Gastrocnemius medialis (tissue), 4 donors: Measurements from ENCODE around the gene NHERF2. TPM values are rescaled to one million over a fixed set of nuclear protein-coding genes. Genes with fewer than 3 reads are reported as not detected.

Source experiments
- ATAC-seq, 2 donors: fragments of 150-250 bp; one replicate each; pipeline ENCODE4 v1.9.1; 2016
- DNase-seq, 2 donors: peaks; one replicate each; pipeline ENCODE4 v3.0.0-alpha.2; 2019
- H3K27ac ChIP-seq, 4 donors: fragments of 200-600 bp; sonication (generic); 1 replicate in 1 of 4; 2 replicates in 3 of 4; pipeline ENCODE4 v1.5.1; 2016 to 2018; ENCODE audit warnings: mild to moderate bottlenecking in 2 of 4, moderate library complexity in 1 of 4
- H3K27me3 ChIP-seq, 3 donors: fragments of 200-600 bp; sonication (generic) in 2 of 3; 1 replicate in 1 of 3; 2 replicates in 2 of 3; pipeline versions ENCODE4 v1.5.1 to v1.6.0; 2016 to 2019; ENCODE audit warnings: mild to moderate bottlenecking in 1 of 3, moderate library complexity in 1 of 3
- H3K36me3 ChIP-seq, 2 donors: fragments of 200-600 bp; sonication (generic) in 1 of 2; one replicate each; pipeline ENCODE4 v1.5.1; 2017 to 2018
- H3K4me1 ChIP-seq, 2 donors: fragments of 200-600 bp; sonication (generic) in 1 of 2; one replicate each; pipeline ENCODE4 v1.5.1; 2016 to 2017; ENCODE audit warnings: mild to moderate bottlenecking in 2 of 2
- H3K4me3 ChIP-seq, 4 donors: fragments of 200-600 bp; sonication (generic) in 3 of 4; 1 replicate in 1 of 4; 2 replicates in 3 of 4; pipeline ENCODE4 v1.5.1; 2016 to 2019; ENCODE audit warnings: mild to moderate bottlenecking in 2 of 4
- H3K9me3 ChIP-seq, 3 donors: fragments of 200-600 bp; sonication (generic) in 2 of 3; 1 replicate in 1 of 3; 2 replicates in 2 of 3; pipeline ENCODE4 v1.5.1; 2016 to 2019
- CTCF ChIP-seq, 5 experiments: fragments of 450-650 bp in 3 of 5; fragments of 200-600 bp in 2 of 5; sonication (generic) in 2 of 5; IDR thresholded peaks in 4 of 5; conservative IDR thresholded peaks in 1 of 5; 1 replicate in 4 of 5; 2 replicates in 1 of 5; pipeline ENCODE4 v1.5.1; 2016 to 2019; ENCODE audit warnings: antibody characterized with exemption in 5 of 5, mild to moderate bottlenecking in 3 of 5, moderate library complexity in 3 of 5
- POLR2A ChIP-seq, 2 donors: fragments of 450-650 bp; IDR thresholded peaks; one replicate each; pipeline ENCODE4 v1.6.1; 2017; ENCODE audit warnings: antibody characterized with exemption in 2 of 2, mild to moderate bottlenecking in 2 of 2, moderate library complexity in 2 of 2
- in situ Hi-C, 4 donors: fragments of 200-750 bp; cut with MboI; loops; one replicate each; pipeline versions ENCODE4 v1.15.0 to v1.8.0; 2017; ENCODE audit warnings: low sequenced_read_pairs in 4 of 4
- intact Hi-C: fragments of 100-400 bp; cut with DNase I; formaldehyde crosslinking; loops from one replicate; pipeline ENCODE4 v1.15.1; 2023; ENCODE audit warnings: low total_unique reads
- total RNA-seq, 4 donors: library from RNA; depleted of rRNA; stranded (reverse); fragments of >200 nt; gene quantifications; one replicate each; pipeline versions ENCODE4 v1.1.0 to v1.2.3, GENCODE V29; 2016

The NHERF2 gene
- total RNA-seq, 4 donors from 2014 or later, result 51.6 to 86.9 (median 74.4) TPM

- ATAC-seq (no peak), DNase-seq (no peak)
- intact Hi-C loops, result no loop called here
- Histone ChIP-seq H3K4me1 (peaks cover 36 to 53% of the 10 kb centered on the region in 2 donors), H3K4me3 (peak overlapping the region in 1 of 4 donors; percentile 4), H3K9me3 (no peaks in the 10 kb centered on the region), H3K27ac (peak overlapping the region in 3 of 4 donors; percentile 39 to 42 (median 39)), H3K36me3 (no peaks in the 10 kb centered on the region), H3K27me3 (no peaks in the 10 kb centered on the region)
- in situ Hi-C loops, result no loop called here
- TF ChIP-seq CTCF (IDR thresholded peaks at IDR 0.05 in 4 of 5, conservative IDR thresholded peaks at IDR 0.05 in 1 of 5) (no peak), POLR2A (IDR thresholded peaks at IDR 0.05) (no peak)
These were observed 17.8 kb downstream of the NHERF2 start for GRCh38 chr16:2044541-2044940.

GRCh38 chr16:2045965-2046892, 19.5 kb downstream of the NHERF2 start:
- no peak for DNase-seq
- H3K4me1 ChIP-seq, result peaks cover 20 to 37% of the 10 kb centered on the region in 2 donors
- intact Hi-C loops (loop anchor here (5.0 kb wide), 1 partner anchor 976 kb away; the partner anchor contains the start of genes HCFC1R1, THOC6 and TNFRSF12A), in situ Hi-C loops (no loop called here)
- no peaks in the 10 kb centered on the region for H3K9me3 ChIP-seq
- peak overlapping the region in 3 of 4 donors; percentile 1 to 88 (median 81) for H3K27ac ChIP-seq
- ATAC-seq, result no peak
- H3K4me3 ChIP-seq, result peak overlapping the region in 1 of 4 donors; percentile 87
- peaks cover 0 to 12% of the 10 kb centered on the region in 2 donors for H3K36me3 ChIP-seq
- H3K27me3 ChIP-seq, result no peaks in the 10 kb centered on the region
- TF ChIP-seq CTCF (IDR thresholded peaks at IDR 0.05 in 4 of 5, conservative IDR thresholded peaks at IDR 0.05 in 1 of 5), result no peak
- TF ChIP-seq POLR2A (IDR thresholded peaks at IDR 0.05), result no peak

DNA sequence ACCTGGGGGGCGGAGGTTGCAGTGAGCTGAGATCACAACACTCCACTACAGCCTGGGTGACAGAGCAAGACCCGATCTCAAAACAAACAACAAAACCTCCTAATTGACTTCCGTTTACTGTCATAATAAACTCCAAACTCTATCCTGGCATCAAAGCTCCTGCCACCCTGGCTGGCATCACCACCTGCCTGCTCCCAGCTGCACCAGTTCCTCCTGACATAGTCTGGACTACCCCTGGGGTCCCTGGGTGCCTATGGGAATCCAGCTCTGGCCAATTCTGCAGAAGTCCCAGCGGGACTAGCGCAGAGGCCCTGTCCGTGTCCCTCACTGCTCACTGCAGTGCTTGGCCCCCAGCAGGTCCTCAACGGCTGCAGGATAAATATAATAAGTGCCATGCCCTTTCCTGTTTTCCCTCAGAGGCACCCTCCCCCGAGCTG, 20.2 kb downstream of the NHERF2 start:
- H3K27ac ChIP-seq, result peak overlapping the region; percentile 70 to 88 (median 78)
- TF ChIP-seq CTCF (IDR thresholded peaks at IDR 0.05 in 4 of 5, conservative IDR thresholded peaks at IDR 0.05 in 1 of 5) (no peak), POLR2A (IDR thresholded peaks at IDR 0.05) (no peak)
- no peaks in the 10 kb centered on the region for H3K27me3 ChIP-seq
- in situ Hi-C loops (no loop called here), intact Hi-C loops (loop anchor here (1.0 to 5.0 kb wide), 2 partner anchors 24 to 975 kb away; partner anchors contain the start of genes HCFC1R1, THOC6 and TNFRSF12A)
- DNase-seq (no peak), ATAC-seq (no peak)
- peak overlapping the region; percentile 71 to 91 (median 86) for H3K4me3 ChIP-seq
- H3K36me3 ChIP-seq, result peaks cover 0 to 18% of the 10 kb centered on the region in 2 donors
- H3K4me1 ChIP-seq, result peaks cover 19 to 30% of the 10 kb centered on the region in 2 donors
- no peaks in the 10 kb centered on the region for H3K9me3 ChIP-seq

- H3K4me1 ChIP-seq, result peaks cover 19 to 30% of the 10 kb centered on the region in 2 donors
- peak; percentile 98 to 99 for ATAC-seq
- intact Hi-C loops, result loop anchor here (1.0 to 5.0 kb wide), 2 partner anchors 24 to 975 kb away; partner anchors contain the start of genes HCFC1R1, THOC6 and TNFRSF12A
These were observed 20.8 kb downstream of the NHERF2 start, which contains the start of the genes NTHL1 and TSC2 for GRCh38 chr16:2047330-2048115. NTHL1 (minus strand) TSS chr16:2047834; CDS start chr16:2047823, 11 bp downstream. TSC2 (plus strand) TSS chr16:2047985; CDS start chr16:2048616, 631 bp downstream.

More at GRCh38 chr16:2047330-2048115, 20.8 kb downstream of the NHERF2 start, which contains the start of the genes NTHL1 and TSC2:
- H3K27ac ChIP-seq, result peak within 1 kb of the TSS; percentile 70 to 88 (median 78)
- H3K27me3 ChIP-seq, result no peaks in the 10 kb centered on the region
- peak; percentile 93 to 94 for DNase-seq
- no peaks in the 10 kb centered on the region for H3K9me3 ChIP-seq
- TF ChIP-seq POLR2A (IDR thresholded peaks at IDR 0.05) (peak in 1 of 2 donors; percentile 45), CTCF (IDR thresholded peaks at IDR 0.05 in 4 of 5, conservative IDR thresholded peaks at IDR 0.05 in 1 of 5) (peak in 4 of 5 experiments; percentile 39 to 70 (median 49))
- peaks cover 0 to 20% of the 10 kb centered on the region in 2 donors for H3K36me3 ChIP-seq
- in situ Hi-C loops, result no loop called here
- peak within 1 kb of the TSS; percentile 71 to 91 (median 86) for H3K4me3 ChIP-seq
